CD4-positive, alpha-beta T cell treated with Interleukin-2 at 100 ng/mL for 4 hours (primary cell): ENCODE measurements around the gene SIK2.
"Not testable (repeated sequence)": the region's sequence is repeated elsewhere in the genome, so short reads cannot be mapped to it uniquely, and the experiment has no call there.

ENCODE experiments used
- DNase-seq: peaks from one replicate; pipeline ENCODE4 v3.0.0-alpha.2; 2020; ENCODE audit warnings: low spot score

The SIK2 gene

DNA sequence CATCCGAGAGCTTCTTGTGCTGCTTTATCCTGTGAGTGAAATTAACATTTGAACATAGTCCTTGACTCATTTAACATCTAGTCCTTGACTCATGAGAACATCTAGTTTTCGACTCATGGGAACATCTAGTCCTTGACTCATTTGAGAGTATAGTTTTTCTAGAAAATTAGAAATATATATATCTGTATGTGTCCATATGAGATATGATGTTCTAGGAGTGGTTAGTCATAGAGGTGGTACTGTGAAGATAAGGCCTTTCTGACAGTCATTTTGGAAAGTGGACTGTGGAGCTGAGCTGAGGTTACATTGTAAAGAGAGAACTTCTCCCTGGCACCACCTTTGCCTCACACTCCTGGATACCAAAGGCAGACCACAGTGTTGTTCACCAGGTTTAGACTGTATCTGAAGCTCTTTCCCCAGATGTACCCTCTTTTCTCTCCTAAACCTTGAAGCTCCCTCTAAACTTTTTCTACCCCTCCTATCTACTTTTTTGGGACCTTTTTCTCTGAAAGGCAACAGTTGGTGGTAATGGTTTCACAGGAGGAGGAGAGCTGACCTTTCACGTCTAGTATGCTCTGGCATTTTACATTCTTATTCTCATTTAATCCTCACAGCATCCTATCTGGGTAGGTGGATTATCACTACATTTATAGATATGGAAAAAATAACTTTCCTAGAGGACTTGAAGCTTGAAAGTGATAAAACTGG, 96.8 kb downstream of the SIK2 start:
- DNase-seq, result no peak

DNA sequence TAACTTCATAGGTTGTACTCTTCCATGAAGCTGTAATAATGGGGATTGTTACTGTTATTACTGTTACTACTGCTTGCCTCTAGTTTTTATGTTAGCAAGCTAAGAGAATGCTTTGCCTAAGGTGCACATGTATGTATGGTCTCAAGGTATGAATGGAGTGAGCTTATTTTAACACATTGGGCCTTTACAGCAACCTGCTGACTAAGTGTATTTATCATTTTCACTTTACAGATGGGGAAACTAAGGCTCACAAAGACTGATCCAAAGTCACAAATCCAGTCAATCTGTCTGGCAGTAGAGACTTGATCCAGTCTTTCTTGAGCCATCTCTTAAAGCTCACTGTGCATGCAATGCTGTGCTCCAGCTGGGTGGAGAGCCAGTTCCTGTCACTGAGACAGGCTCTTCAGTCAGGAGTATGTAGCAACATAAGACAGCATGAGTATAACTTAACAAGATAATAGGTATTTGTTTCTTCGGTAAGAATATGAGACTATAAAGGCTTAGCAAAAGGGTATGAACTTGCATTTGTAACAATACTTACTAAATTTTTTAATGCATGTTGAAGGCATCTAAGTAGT, 97.4 kb downstream of the SIK2 start:
- DNase-seq, result no peak

DNA sequence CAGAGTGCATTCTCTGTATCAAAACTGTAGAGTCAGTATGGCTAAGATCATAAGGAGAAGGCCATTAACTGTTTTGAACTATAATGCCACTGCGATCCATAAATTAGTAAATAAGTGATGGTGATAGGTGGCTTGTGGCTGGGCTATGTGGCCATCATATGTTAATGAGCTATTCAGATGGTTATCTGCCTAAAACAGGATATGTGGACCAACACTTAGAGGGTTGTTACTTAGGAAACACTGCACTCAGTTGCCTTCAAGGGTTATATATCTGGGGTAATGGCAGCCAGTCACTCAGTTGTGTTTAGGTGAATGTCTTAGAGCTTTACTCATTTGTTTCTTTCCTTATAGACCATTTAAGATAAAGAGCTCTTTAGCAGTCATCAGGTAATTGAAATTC, 97.9 kb downstream of the SIK2 start:
- DNase-seq, result no peak

DNA sequence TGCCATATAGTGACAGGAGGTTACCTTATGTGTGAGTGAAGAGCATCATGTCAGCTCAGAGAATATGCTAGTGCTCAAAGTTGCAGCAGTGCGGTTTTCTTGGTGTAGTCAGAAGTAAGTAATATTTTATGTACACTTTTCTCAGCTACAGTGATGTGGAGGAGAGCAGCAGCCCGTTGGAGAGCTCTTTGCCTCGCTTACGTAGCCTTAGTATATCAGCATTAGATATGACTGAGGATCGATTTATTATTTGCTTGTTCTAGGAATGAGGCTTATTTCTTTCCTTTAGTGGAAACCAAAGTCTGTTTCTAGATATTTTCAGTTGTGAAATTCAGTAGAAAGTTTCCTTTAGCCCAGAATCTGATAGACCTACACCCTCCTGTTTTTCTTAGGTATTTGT, 100.4 kb downstream of the SIK2 start:
- no peak for DNase-seq

DNA sequence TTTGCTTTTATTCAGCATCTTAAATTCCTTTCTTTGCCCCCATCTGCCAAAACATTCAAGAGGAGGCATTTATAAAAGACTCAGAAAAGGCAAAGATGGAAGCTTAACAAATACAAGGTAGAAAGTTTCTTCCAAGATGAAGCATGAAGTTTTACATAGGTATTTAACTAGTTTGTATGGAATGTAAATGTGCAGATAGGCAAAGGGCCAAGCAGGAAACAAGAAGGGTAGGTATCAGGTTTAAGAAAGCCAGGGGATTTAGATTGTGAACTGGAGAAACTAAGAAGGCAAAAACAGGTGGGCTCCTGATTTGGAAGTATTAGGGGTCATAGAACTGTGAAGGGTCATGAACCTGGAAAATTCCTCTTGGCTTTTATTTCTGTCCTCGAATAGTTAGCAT, 101.3 kb downstream of the SIK2 start:
- no peak for DNase-seq

DNA sequence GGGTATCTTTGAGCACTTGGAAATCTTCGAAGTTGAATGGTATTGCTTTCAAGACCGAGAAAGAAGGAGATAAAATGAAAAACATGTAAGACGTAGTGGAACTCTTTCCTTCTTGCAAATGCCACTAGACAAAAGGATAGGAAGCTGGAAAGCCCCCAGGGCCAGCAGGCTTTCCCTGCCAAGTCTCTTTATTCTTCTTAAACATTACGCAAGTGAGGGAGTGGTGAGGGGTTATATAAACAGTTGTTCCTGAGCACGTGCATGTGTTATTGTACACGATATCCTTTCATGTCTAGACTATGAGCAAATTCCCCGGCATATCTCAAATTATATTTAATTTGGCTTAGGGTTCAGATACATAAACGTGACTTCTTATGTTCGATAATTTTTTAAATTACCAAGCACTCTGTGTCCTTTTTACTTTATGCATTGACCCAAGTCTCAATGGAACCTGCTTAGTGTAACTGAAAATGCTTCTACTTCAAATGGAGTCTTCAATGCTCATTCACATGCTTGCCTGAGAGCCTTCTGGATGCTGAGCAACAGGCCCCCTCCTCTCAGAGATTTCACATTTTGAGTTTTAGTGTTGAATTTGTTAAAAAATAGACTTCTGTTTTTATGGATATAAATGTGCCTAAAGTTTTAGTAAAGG, 104.9 kb downstream of the SIK2 start:
- no peak for DNase-seq

DNA sequence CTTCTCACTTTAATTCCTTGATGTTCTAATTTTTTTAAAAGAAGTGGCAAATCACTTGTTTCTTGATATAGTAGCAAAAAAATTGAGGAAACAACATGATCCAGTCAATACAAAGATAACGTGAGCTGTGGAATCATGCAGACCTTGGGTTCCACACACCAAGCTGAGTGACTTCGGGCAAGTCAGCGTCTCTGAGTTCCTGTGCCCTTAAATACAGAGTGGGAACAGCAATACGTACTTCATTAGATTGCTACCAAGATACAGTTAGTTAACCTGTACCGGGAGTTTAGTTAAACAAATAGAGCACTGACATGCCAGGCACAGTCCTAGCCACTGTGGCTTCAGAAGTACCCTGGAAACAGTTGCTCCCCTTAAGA, 105.4 kb downstream of the SIK2 start:
- DNase-seq, result no peak

DNA sequence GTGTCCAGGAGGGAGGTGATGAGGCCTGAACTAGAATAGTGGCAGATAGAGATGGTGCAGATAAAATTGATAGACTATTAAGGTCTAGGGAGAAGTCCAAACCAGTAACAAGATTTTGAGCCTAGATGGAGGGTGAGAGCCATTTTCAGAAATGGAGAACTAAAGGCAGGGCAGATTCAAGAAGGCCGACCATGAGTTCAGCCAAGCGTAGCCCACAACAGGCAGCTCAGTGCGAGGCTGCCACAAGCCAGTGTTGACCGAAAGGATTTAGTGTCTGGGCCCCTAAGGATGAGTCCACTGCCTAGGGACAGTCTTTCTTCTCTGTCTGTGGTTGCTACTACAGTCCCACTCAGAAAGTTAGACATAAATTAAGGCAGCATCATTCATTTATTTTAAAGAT, 112.3 kb downstream of the SIK2 start:
- no peak for DNase-seq

DNA sequence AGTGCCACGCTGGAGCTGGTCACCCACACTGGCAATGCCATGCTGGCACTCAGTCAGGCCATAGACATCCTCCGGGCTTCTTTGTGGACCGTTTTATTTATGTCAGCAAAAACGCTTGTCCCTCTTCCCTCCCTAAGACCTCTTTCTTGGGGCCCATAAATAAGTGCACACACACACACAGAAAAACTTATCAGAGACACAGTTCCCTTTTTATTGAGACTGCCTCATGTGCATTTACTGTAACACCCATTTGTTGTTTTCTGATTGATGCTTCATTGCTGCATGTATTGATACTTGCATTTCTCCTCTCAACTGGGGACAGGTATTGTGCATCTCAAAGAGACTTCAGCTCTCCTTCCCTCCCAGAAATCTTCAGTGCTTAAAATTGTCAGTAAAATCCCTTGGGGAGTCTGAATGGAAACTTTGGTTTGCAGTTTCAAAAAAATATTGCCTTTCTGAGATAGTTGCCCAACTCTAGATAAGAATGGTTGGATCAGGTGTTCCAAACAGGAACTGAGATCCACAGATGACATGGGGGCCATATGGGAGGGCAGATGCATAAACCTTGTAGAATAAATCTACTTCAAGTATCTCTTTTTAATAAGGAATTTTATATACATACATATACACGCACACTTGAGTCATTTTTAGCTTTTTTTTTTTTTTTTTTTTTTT, 113.0 kb downstream of the SIK2 start:
- DNase-seq, result no peak

DNA sequence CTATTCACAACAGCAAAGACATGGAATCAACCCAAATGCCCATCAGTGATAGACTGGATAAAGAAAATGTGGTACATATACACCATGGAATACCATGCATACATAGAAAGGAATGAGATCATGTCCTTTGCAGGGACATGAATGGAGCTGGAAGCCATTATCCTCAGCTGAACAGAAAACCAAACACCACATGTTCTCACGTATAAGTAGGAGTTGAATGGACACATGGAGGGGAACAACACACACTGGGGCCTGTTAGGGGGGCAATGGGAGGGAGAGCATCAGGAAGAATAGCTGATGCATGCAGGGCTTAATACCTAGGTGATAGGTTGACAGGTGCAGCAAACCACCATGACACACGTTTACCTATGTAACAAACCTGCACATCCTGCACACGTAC, 115.4 kb downstream of the SIK2 start:
- not testable (repeated sequence) for DNase-seq

DNA sequence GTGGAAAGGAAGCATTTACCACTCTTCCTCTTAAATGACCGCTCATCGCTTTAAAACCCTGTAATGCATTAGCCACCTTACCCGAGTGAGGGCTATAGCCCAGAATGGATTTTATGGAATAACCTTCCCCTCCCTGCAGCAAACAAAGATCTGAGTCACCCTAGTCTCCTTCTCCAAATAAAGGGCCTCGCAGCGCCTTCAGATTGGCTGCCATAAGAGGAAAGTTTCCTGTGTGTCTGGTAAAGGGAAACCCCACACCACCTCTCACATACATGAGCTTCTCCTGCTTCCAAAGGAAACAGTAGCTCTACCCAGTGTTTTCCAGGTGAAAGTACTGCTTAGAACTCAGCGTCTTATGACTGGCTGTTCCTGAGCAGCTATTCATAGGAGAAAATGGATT, 116.2 kb downstream of the SIK2 start:
- no peak for DNase-seq

DNA sequence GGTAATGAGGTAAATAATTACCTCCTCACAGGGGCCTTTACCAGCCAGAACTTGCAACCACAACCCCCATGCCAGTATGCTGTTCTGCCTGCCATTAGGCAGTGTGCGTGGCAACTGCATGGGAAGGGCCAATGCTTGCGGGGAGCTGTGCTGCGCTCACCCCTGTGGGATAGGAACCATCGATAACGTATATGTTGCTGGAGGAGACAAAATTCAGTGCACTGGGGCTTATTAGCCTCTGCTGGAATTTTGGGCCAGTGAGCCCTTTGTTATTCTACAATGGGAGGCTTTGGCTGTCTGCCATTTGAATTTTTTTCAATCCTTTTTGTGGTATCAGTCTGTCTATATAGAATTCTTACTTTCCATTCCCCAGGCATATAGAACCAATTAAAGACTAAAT, 116.6 kb downstream of the SIK2 start:
- DNase-seq, result no peak

DNA sequence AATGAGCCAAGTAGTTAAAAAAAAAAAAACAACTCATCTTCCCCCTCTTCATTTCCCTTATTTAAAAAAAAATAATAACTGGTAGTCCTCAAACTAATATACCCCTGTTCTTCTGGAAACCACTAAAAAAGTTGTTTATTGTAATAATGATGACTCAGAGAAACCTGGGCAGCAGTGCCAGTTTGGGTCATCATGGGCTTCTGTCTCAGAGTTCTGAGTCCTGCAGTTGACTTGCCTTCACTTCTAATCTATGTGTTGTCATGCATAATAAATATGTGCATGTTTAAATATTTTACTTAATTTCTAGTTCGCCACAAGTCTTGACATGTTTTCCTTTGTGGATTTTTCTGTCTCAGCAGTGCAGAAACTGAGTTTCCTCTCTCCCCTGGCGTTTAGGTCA, 117.1 kb downstream of the SIK2 start:
- DNase-seq, result no peak

DNA sequence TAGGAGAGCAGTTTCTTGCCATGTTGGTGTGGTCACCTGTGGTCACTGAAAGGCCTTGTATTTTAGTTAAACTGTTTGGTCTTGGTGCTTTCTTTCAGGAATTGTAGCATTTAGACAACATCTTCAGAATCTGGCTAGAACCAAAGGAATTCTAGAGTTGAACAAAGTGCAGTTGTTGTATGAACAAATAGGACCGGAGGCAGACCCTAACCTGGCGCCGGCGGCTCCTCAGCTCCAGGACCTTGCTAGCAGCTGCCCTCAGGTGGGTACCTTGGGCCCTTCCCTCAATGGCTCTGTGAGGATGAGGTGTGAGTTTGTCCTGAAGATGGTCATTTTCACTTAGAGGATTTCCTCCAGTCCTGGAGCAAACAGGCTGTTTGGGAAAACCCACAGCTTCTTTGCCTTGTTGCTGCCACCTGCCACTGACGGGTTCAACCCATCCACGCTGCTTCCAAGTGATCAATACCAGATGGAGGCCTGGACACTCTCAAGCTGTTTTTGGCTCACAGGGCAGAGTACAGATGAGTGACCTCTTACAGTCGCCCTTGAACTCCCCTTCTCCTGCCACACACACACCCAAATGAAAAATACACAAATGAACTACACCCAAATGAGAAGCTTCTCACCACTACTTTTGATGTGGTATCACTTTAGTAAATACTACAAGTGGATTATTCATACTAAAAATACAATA, 118.7 kb downstream of the SIK2 start:
- no peak for DNase-seq

DNA sequence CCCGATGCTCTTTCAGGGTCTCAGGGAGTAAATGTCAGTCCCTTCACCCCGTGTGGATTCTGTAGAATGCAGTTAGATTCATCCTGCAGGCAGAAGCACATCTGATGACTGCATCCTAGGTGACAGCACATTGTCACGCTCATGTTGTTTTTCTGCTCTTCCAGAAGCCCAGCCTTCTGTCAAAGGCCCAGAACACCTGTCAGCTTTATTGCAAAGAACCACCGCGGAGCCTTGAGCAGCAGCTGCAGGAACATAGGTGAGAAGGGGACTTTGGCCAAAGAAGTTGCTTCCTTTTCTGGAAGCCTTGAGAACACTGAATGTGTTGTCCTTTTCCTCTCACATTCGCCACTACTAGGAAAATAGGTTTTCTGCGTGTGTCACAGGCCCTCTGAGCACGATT, 120.3 kb downstream of the SIK2 start:
- no peak for DNase-seq

DNA sequence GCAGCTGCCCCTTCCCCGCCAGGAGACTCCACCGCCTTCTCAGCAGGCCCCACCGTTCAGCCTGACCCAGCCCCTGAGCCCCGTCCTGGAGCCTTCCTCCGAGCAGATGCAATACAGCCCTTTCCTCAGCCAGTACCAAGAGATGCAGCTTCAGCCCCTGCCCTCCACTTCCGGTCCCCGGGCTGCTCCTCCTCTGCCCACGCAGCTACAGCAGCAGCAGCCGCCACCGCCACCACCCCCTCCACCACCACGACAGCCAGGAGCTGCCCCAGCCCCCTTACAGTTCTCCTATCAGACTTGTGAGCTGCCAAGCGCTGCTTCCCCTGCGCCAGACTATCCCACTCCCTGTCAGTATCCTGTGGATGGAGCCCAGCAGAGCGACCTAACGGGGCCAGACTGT, 121.3 kb downstream of the SIK2 start:
- no peak for DNase-seq

DNA sequence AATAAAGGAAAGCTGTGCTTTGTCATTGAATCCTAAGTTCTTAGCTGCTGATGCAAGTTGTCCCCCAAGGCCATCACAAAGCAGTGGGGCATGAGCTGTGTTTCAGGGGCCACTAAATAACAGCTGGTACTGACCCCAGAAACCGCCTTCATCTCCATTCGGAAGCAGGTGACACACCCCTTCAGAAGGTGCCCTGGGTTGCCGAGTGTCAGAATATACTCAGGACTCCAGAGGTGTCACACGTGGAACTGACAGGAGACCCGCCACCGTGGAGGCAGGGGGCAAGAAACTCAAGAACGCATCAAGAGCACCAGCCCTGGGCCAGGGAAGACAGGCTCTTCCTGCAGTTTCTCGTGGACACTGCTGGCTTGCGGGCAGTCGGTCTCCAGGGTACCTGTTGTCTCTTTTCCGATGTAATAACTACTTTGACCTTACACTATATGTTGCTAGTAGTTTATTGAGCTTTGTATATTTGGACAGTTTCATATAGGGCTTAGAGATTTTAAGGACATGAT, 122.4 kb downstream of the SIK2 start:
- DNase-seq, result no peak

DNA sequence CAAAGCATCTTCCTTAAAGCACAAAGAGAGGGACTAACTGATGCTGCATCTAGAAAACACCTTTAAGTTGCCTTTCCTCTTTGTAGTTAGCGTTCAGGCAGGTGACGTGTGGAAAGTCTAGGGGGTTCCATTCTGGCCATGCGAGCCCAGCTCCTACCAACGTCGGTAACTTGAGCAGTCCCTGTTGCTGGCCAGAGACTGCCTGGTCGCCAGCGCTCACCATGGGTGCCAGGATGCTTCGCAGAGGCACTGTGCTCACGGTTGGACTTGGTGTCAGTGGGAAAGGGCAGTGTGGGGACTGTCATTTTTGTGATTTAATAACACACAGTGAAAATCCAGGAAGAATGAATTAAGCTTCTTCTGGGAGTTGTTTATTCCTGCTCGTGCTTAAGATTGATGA, 123.4 kb downstream of the SIK2 start:
- no peak for DNase-seq

DNA sequence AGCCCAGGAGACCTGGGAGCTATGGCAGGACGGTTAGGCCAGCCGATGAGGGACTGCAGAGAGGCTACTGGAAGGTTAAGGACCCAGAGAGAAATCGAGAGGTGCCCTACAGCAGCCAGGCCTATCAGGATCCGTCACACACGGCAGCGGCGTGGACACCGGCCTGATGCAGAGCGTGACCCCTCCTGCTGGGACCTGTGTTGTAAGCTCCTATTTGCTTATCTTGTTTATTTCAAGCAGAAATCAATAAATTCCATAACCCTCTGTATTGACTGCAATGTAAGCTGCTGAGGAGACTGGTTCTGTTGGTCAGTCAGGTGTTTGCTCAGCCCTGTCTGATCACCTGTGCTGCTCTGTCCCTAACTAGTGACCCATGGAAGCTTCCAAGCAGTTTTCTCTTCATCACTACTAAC, 124.1 kb downstream of the SIK2 start:
- no peak for DNase-seq

DNA sequence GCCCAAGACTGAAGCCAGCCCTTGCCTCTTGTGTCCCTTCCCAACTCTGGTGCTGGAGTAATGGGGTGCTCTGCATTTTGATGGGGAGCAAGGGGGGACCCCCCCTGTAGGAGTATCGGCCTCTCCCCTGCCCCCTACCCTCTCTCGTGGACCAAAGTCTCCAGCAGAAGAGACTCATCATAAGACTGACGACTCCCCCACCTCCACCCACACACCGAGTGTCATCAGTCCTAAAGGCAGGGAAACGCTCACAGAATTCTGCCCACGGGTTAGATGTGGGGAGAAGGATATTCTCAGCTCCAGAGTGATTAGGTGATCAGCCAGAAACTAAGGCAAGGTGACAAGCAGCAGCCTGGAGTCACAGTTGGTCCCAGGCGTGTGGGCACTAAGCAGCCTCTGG, 125.2 kb downstream of the SIK2 start:
- DNase-seq, result no peak

DNA sequence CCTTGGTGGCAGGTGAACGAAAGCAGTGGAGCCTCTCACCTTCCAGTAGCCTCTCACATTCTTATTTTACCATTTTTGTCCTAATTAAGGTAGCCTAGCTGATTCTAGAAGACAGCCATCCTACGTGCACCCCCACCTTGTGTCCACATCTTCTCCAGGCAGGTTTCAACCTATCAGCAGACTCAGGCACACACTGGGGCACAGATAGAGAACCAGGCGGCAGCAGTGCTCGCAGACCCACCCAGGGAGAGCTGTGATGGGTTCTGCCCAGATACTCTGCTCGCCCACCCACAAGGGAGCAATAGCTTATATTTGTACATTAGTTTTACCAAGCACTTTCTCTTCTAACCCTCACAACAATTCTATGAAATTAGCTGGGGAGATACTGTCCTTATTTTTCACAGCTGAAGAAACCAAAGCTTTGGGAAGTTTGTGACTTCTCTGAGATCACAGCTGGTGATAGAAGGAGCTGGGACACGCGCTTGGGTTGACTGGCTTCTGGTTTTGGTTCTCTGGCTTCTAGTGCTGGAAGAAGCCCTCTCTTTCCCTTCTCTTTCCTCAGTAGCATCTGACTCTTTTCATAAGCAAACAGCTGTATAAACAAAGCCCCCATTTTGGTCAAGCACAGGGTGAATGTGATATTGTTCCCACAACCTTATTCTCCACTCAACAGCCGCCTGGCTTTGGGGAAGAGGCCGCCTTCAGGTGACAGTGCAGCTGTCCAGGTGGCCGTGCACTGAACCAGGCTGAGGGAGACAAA, 127.0 kb downstream of the SIK2 start:
- no peak for DNase-seq

DNA sequence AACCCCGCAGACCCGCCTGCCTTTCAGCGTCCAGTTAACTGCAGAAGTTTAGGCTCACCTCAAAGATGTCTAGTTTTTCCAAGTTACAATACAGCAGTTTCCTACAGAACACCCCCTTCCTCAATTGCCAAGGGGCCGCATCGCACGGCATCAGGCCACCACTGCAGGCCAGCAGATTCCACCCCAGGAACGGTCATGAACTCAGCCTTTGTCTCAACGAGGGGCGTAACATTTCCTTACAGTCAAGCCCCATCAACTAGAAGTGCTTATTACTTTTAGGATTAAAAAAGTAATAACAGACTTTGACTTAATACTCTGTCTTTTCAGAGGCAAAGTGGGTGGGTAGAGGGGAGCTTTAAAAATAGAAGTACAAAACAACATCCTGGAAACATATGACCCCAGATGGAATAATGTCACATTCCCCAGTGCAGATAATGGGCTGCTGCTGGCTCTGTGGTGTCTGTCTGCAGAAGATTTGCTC, 127.6 kb downstream of the SIK2 start:
- no peak for DNase-seq
